WTC11 (cell line): Measurements from ENCODE around the gene MRNIP. TPM values are rescaled to one million over a fixed set of nuclear protein-coding genes. Genes with fewer than 3 reads are reported as not detected.

Source experiments
- ATAC-seq: fragments of 200-7000 bp; cut with Tn5 transposase; 2 replicates; pipeline ENCODE4 v1.10.0; 2021; ENCODE audit warnings: mild to moderate bottlenecking, moderate library complexity
- CTCF ChIA-PET: fragments of 300-600 bp; sonication (Branson Sonifier 250); formaldehyde crosslinking; loops from one replicate; lab custom pipeline; 2021; ENCODE audit warnings: antibody characterized with exemption; lab: Charles Lee
- POLR2A ChIA-PET: fragments of 350-600 bp; sonication (Branson Sonifier 250); formaldehyde crosslinking; loops from one replicate; lab custom pipeline; 2021; ENCODE audit warnings: antibody characterized with exemption; lab: Charles Lee
- DNase-seq: peaks from one replicate; pipeline ENCODE4 v3.0.0; 2021; ENCODE audit warnings: low spot score
- H3K27ac Mint-ChIP-seq: 2 replicates; pipeline ENCODE4 v1.8.0; 2021; ENCODE audit warnings: mixed read lengths
- H3K27me3 Mint-ChIP-seq: 2 replicates; pipeline ENCODE4 v1.8.0; 2021; ENCODE audit warnings: low read depth, mild to moderate bottlenecking, moderate library complexity, mixed read lengths
- H3K36me3 Mint-ChIP-seq: 2 replicates; pipeline ENCODE4 v1.8.0; 2021; ENCODE audit warnings: mixed read lengths
- H3K4me1 Mint-ChIP-seq: 2 replicates; pipeline ENCODE4 v1.8.0; 2022; ENCODE audit warnings: mixed read lengths
- H3K4me3 Mint-ChIP-seq: 2 replicates; pipeline ENCODE4 v1.8.0; 2021; ENCODE audit warnings: mild to moderate bottlenecking, moderate library complexity, mixed read lengths
- H3K9me3 Mint-ChIP-seq: 2 replicates; pipeline ENCODE4 v1.8.0; 2021; ENCODE audit warnings: mixed read lengths
- ARID4B ChIP-seq: sonication (generic); formaldehyde crosslinking; IDR thresholded peaks from 2 replicates; pipeline ENCODE4 v1.8.0; 2023; ENCODE audit warnings: missing genetic modification reagents, mild to moderate bottlenecking, borderline replicate concordance
- E2F5 ChIP-seq: sonication (generic); formaldehyde crosslinking; IDR thresholded peaks from 2 replicates; pipeline ENCODE4 v1.8.1; 2022; ENCODE audit warnings: mild to moderate bottlenecking, moderate library complexity, missing genetic modification reagents
- PRDM15 ChIP-seq: sonication (generic); formaldehyde crosslinking; IDR thresholded peaks from 2 replicates; pipeline ENCODE4 v1.8.0; 2022; ENCODE audit warnings: missing genetic modification reagents
- SP1 ChIP-seq: sonication (generic); formaldehyde crosslinking; conservative IDR thresholded peaks from 2 replicates; pipeline ENCODE4 v1.8.1; 2022; ENCODE audit warnings: missing genetic modification reagents
- USF2 ChIP-seq: sonication (generic); formaldehyde crosslinking; IDR thresholded peaks from 2 replicates; pipeline ENCODE4 v1.8.1; 2023; ENCODE audit warnings: mild to moderate bottlenecking, missing genetic modification reagents, moderate library complexity
- ZNF121 ChIP-seq: sonication (generic); formaldehyde crosslinking; IDR thresholded peaks from 2 replicates; pipeline ENCODE4 v1.8.0; 2023; ENCODE audit warnings: missing genetic modification reagents
- ZNF219 ChIP-seq: sonication (generic); formaldehyde crosslinking; IDR thresholded peaks from 2 replicates; pipeline ENCODE4 v1.8.0; 2023; ENCODE audit warnings: missing genetic modification reagents, mild to moderate bottlenecking, borderline replicate concordance
- ZNF512 ChIP-seq: sonication (generic); formaldehyde crosslinking; IDR thresholded peaks from 2 replicates; pipeline ENCODE4 v1.8.1; 2022; ENCODE audit warnings: missing genetic modification reagents, borderline replicate concordance
- total RNA-seq: library from RNA; stranded (reverse); gene quantifications from 3 replicates; pipeline ENCODE4 v1.2.3, GENCODE V29; 2021

MRNIP gene
- total RNA-seq, 1 experiment from 2014 or later: 42.0 TPM

GRCh38 chr5:179816401-179816795 lies 42.2 kb downstream of the MRNIP start:
- POLR2A ChIA-PET: interaction anchor here (1.0 to 1.3 kb wide), 2 partner anchors 9 to 14 kb away, joined by 3 read pairs; no protein-coding TSS in a partner anchor
- ATAC-seq: 0 out of 2 replicates have a peak, but pooled peaks have one; percentile 1

GRCh38 chr5:179815491-179816249 lies 42.9 kb downstream of the MRNIP start:
- H3K27me3 Mint-ChIP-seq: peaks cover 22% of the 10 kb centered on the region
- H3K36me3 Mint-ChIP-seq: peaks cover 14% of the 10 kb centered on the region
- ChIA-PET POLR2A (interaction anchor here (0.7 to 1.0 kb wide), 2 partner anchors 9 to 14 kb away, joined by 3 read pairs; no protein-coding TSS in a partner anchor), CTCF (interaction anchor here (0.5 to 1.9 kb wide), 2 partner anchors 10 to 14 kb away, joined by 3 to 8 read pairs; no protein-coding TSS in a partner anchor)
- peaks cover 43% of the 10 kb centered on the region for H3K4me1 Mint-ChIP-seq
- no peak for ATAC-seq
- no peak for DNase-seq
- H3K27ac Mint-ChIP-seq: no peak overlapping the region
- TF ChIP-seq USF2 (CRISPR knock-in tag) (peak; percentile 30; the same call in 1 of the 2 replicates), ZNF512 (CRISPR knock-in tag) (no peak)
- H3K9me3 Mint-ChIP-seq: no peaks in the 10 kb centered on the region
- H3K4me3 Mint-ChIP-seq: peak overlapping the region; percentile 56

More at GRCh38 chr5:179816401-179816795, 42.2 kb downstream of the MRNIP start:
- peak; percentile 37 for DNase-seq
- Mint-ChIP-seq H3K27me3 (peaks cover 22% of the 10 kb centered on the region), H3K27ac (no peak overlapping the region), H3K4me3 (peak overlapping the region; percentile 54), H3K4me1 (peaks cover 42% of the 10 kb centered on the region), H3K36me3 (peaks cover 14% of the 10 kb centered on the region), H3K9me3 (no peaks in the 10 kb centered on the region)
- CTCF ChIA-PET: interaction anchor here (1.3 to 1.9 kb wide), 3 partner anchors 15 to 159 kb away, joined by 3 to 8 read pairs (median 5); no protein-coding TSS in a partner anchor
- TF ChIP-seq ZNF219 (CRISPR knock-in tag): no peak
- TF ChIP-seq ZNF121 (CRISPR knock-in tag): peak; percentile 99
- TF ChIP-seq PRDM15 (CRISPR knock-in tag): 0 out of 2 replicates have a peak, but pooled peaks have one; percentile 7

- Mint-ChIP-seq H3K36me3 (peaks cover 14% of the 10 kb centered on the region), H3K4me1 (peaks cover 34% of the 10 kb centered on the region), H3K4me3 (no peak overlapping the region; the same call in 1 of the 2 replicates), H3K27me3 (peaks cover 22% of the 10 kb centered on the region), H3K9me3 (no peaks in the 10 kb centered on the region), H3K27ac (peak overlapping the region; percentile 67)
- DNase-seq (no peak), ATAC-seq (no peak)
- ChIA-PET CTCF (interaction anchor here (0.9 to 1.1 kb wide), 3 partner anchors 11 to 161 kb away, joined by 3 read pairs; no protein-coding TSS in a partner anchor), POLR2A (interaction anchor here (0.6 kb wide), 1 partner anchor 711 kb away, joined by 3 read pairs; no protein-coding TSS in a partner anchor)
- TF ChIP-seq ZNF512 (CRISPR knock-in tag) (no peak), ARID4B (CRISPR knock-in tag) (no peak), E2F5 (CRISPR knock-in tag) (no peak), PRDM15 (CRISPR knock-in tag) (peak; percentile 91), SP1 (CRISPR knock-in tag) (no peak)
- TF ChIP-seq, all 79 proteins: peak for 1
These were observed 44.5 kb downstream of the MRNIP start for GRCh38 chr5:179814090-179814489.
